NCI-H2227 treated with DMSO at 0.1 percent for 48 hours (cell line): Measurements from ENCODE around the gene FASLG.
"Not testable (repeated sequence)": the region's sequence is repeated elsewhere in the genome, so short reads cannot be mapped to it uniquely, and the experiment has no call there.

ENCODE experiments used
- DNase-seq: peaks from one replicate; lab custom pipeline; 2025; lab: John Stamatoyannopoulos, UW

FASLG gene

GRCh38 chr1:172682812-172683211 is 23.9 kb downstream of the FASLG start:
- DNase-seq: no peak

GRCh38 chr1:172686143-172686542 is 27.2 kb downstream of the FASLG start:
- DNase-seq: no peak

GRCh38 chr1:172688428-172689085 is 29.7 kb downstream of the FASLG start:
- not testable (repeated sequence) for DNase-seq

GRCh38 chr1:172690925-172691324 is 32.0 kb downstream of the FASLG start:
- not testable (repeated sequence) for DNase-seq

GRCh38 chr1:172697534-172698002 is 38.7 kb downstream of the FASLG start:
- no peak for DNase-seq

- no peak for DNase-seq
These were observed 39.3 kb downstream of the FASLG start for GRCh38 chr1:172698224-172698623.

GRCh38 chr1:172699111-172699510 is 40.2 kb downstream of the FASLG start:
- DNase-seq: no peak

GRCh38 chr1:172699695-172700227 is 40.9 kb downstream of the FASLG start:
- DNase-seq: no peak

GRCh38 chr1:172700556-172700955 is 41.7 kb downstream of the FASLG start:
- no peak for DNase-seq

- DNase-seq: no peak
These were observed 45.1 kb downstream of the FASLG start for GRCh38 chr1:172704001-172704400.

- no peak for DNase-seq
These were observed 45.7 kb downstream of the FASLG start for GRCh38 chr1:172704420-172705210.

- no peak for DNase-seq
These were observed 49.5 kb downstream of the FASLG start for GRCh38 chr1:172708452-172708851.

GRCh38 chr1:172711558-172711957 is 52.7 kb downstream of the FASLG start:
- DNase-seq: no peak

GRCh38 chr1:172713466-172713865 is 54.6 kb downstream of the FASLG start:
- DNase-seq: no peak
